Left kidney (tissue), 2 donors: ENCODE results near the gene SLC45A2. TPM values are rescaled to one million over a fixed set of nuclear protein-coding genes. Genes with fewer than 3 reads are reported as not detected.

ENCODE experiments used
- DNase-seq: peaks from one replicate; pipeline ENCODE4 v3.0.0-alpha.2; 2013
- polyA plus RNA-seq: library from polyadenylated mRNA; unstranded; fragments of 120-200 nt; gene quantifications from one replicate; pipeline ENCODE4 v1.2.1, GENCODE V29; 2013; ENCODE audit not compliant: insufficient read length

SLC45A2 gene
- polyA plus RNA-seq, 1 donor = 1.0 TPM

DNA sequence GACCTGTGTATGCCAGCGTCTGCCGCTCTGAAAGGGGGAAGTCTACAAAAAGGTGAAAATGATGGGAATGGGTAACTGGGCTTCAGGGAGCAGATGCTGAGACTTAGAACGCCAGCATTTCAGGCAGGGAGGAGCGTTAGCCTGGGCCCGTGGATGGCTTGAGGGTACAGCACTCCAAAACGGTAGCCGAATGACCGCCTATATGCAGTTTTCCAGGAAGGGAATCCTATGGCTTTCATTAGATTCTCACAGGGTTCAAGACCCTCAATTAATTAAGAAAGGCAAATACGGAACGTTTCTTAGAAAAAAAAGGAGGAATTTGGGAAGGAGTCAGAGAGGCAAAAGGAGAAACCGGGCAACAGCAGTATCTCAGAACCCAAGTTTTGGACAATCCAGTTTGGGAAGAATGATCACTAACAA, 22.7 kb upstream of the SLC45A2 start:
- DNase-seq = peak; percentile 27

GRCh38 chr5:34005681-34006080, 21.2 kb upstream of the SLC45A2 start:
- no peak for DNase-seq

DNA sequence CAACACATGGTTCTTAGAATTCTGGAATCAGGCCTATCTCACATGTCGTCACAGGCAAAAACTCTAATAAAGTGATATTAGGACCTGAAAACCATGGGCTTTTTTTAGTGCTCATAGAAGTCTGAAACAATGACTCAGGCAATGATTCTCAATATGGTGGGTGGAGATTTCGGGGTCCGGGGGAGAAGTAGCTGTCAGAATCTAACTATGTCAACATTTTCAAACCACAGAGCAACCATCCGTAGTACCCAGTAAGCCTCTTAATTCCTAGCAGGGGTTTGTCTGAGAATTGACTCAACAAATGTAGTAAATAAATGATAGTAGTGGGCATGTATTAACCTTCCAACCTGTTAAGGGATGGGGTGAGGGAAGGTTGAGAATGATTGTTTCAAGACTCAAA, 20.7 kb upstream of the SLC45A2 start:
- DNase-seq = no peak

DNA sequence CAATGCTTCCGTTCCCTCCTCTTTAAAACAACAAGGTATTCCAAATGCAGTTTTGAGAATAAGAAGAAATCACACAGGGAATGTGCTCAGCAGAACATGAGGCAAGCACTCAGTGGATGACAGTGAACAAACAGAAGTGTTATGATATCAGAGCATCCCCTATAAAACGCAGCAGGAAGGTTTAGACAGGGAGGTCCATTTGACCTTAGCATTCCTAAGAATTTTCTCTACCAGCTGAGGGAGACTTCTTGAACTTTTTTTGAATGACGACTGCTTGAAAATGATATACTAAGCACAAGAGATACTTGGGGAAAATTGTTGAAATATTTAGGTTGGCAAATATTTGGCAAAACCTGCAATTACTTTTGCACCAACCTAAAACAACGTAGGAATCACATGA, 19.4 kb upstream of the SLC45A2 start:
- DNase-seq = no peak

GRCh38 chr5:34002629-34003328, 18.3 kb upstream of the SLC45A2 start:
- DNase-seq = no peak

GRCh38 chr5:34001241-34001841, 16.8 kb upstream of the SLC45A2 start:
- peak; percentile 51 for DNase-seq

DNA sequence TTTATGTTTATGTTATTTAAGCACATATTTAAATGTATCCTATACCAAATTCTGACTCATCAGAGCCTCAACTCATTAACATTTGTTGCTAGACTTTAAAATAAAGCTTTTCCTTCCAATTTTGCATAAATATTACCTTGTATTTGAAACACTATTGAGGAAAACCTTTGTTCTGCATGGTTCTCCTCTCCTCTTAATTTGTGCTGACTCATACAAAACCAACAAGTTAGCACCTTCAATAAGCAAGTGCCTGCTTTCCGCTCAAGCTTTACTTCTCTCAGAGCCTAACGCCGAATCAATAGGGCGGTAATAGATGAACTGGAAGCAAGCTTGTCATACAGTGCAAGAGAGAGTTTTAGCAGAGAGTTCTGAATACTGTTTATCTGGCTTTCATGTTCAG, 15.5 kb upstream of the SLC45A2 start:
- DNase-seq = no peak

DNA sequence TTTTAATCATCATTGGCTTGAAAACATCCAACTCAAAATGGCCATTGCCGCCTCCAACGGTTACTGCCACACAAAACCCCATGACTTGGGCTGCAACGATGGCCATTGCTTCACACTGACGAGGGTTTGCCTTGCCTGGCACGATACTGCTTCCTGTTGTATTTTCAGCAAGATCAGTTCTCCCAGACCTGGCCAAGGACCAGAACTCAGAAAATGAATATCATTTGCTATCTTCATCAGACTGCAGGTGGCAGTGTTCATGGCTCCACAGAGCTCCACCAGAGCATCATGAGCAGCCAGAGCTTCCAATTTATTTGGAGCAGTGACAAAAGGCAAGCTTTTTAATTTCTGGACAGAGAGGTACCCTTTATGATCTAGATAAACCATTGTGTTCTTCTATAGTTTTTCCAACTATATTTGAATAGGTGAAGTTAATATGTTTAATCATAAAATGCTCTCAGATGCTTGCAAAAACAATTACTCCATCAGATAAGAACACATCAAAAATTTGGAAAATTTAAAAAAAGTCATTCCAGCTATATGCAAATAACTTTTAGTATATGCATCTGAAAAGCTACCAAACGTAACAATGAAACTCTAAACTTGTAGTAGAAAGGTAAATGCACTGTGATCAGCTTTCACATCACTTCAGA, 13.0 kb upstream of the SLC45A2 start:
- DNase-seq = peak; percentile 53

- no peak for DNase-seq
Observed at GRCh38 chr5:33995865-33996264, 11.4 kb upstream of the SLC45A2 start.

- DNase-seq = no peak
Observed at GRCh38 chr5:33994845-33995244, 10.4 kb upstream of the SLC45A2 start.

GRCh38 chr5:33992864-33993263, 8.4 kb upstream of the SLC45A2 start:
- no peak for DNase-seq

DNA sequence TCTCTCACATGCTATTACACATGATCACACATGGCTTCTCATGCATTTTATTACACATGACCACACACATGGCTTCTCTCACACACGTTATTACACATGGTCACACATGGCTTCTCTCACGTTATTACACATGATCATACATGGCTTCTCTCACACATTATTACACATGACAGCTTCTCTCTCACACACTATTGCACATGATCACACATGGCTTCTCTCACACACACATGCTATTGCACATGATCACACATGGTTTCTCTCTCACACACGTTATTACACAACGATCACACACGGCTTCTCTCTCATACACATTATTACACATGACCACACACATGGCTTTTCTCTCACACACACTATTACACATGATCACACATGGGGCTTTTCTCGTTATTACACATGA, 954 bp upstream of the SLC45A2 start:
- no peak for DNase-seq

GRCh38 chr5:33984178-33984577, 315 bp downstream of the SLC45A2 start:
- no peak for DNase-seq

- DNase-seq = no peak
Observed at GRCh38 chr5:33981408-33982162, 2.9 kb downstream of the SLC45A2 start.

GRCh38 chr5:33980030-33980429, 4.5 kb downstream of the SLC45A2 start:
- no peak for DNase-seq

DNA sequence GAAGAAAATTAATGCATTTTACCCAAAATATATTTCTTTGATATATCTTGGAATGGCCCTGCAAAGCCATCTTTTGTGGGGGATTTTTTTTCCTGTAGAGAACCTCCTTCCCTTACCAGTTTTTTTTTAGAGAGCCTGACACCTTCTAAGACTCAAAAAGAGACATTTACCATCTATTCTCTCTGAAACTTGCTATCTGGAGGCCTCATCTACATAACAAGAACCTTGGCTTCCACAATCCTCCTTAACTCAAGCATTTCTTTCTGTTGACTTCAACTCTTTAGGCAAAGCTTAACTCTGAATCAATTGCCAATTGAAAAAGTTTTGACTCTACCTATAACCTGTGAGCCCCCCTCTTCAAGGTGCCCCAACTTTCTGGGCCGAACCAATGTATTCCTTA, 6.2 kb downstream of the SLC45A2 start:
- DNase-seq = no peak

DNA sequence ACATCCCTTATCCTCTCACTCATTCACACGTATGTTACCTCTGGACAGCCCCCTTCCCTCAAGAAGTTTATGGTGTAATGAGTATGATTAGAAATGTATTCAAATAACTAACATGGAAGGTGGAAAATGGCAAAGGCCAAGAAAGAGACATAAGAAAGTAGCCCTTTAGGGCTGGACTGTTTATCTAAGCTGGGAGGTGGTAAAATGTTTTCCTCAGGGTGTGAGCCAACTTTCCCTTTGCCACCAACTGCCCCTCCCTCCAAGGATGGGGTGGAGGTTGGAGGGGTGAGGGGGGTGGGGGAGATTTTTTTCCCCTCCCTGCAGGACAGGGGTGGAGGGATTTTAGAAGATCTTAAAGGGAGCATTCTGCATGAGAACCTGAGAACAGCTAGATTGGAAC, 8.2 kb downstream of the SLC45A2 start:
- DNase-seq = no peak

GRCh38 chr5:33975852-33976251, 8.6 kb downstream of the SLC45A2 start:
- DNase-seq = peak; percentile 6

DNA sequence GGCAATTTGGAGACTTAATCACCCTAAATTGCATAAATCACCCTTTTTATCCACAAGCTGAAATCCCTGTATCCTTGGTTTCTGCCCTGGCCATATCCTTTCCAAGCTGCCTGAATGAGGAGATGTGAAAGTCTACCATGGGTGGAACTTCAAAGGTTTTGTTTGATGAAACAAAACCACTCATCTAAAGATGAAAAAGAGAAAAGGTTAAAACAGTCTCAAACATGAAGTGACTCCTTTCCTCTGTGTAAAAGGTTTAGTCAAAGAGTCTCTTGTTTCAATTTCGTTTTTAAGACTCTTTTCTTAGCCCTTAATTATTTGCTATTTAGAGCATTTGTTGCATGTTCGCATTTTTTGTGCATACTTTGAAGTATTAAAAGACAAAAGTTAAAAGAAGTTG, 11.2 kb downstream of the SLC45A2 start:
- no peak for DNase-seq

DNA sequence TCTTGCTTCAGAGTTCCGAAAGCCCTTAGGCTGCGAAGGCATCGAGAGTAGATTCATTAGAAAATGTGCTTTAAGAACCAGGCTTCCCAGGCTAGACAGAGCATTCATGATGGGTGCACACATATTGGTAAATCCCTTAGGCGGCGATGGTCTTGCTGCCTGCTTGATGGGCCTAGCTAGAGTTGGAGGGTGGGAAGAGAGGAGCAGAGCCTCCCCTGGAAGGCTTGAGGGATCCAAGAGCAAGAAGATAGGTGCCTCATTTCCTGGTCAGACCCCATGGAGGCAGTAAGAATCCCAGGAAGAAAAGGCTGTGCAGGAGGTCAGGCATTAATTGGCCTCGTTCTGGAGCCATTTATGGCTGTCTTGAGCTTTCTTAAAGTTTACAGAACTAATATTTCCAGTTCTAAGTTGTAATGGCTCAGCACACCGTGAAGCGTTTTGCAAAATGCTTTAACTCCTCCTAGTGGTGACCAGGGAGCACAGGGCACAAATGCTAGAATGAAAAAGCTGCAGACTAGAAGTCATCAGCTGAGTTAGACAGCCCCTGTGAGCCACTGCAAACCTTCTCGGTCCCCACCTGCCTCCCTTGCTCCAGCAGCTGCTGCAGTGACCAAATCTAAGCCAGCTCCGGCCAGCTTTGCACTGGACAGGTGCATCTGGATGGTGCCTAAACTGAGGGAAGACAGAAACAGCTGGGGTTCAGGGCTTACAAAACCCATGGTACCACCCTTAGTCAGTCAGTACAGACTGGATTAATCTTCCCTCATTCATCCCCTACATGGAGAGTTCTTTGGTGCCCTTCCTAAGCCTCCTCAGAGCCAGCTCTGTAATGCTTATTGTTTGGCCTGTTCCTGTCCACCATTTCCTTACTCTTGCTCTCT, 14.7 kb downstream of the SLC45A2 start:
- peak; percentile 35 for DNase-seq

- DNase-seq = no peak
Observed at GRCh38 chr5:33968211-33969005, 16.1 kb downstream of the SLC45A2 start.
